Measurements from ENCODE around the gene GUK1.

- no peak for TF ChIP-seq USF2 (CRISPR knock-in tag; IDR thresholded peaks at IDR 0.05)
- TF ChIP-seq STAT6 (CRISPR knock-in tag; conservative IDR thresholded peaks at IDR 0.05; ENCODE audit: low read depth): no peak
- no peak for TF ChIP-seq CTCF (IDR thresholded peaks at IDR 0.05)
- TF ChIP-seq GRHL2 (CRISPR knock-in tag; IDR thresholded peaks at IDR 0.05; ENCODE audit: insufficient replicate concordance, severe bottlenecking): no peak
- TF ChIP-seq CBFB (CRISPR knock-in tag; IDR thresholded peaks at IDR 0.05; ENCODE audit: low read depth): no peak
- no peak for TF ChIP-seq ETV6 (CRISPR knock-in tag; IDR thresholded peaks at IDR 0.05)
- TF ChIP-seq ATF1 (CRISPR knock-in tag; IDR thresholded peaks at IDR 0.05): no peak
- TF ChIP-seq NR2C2 (CRISPR knock-in tag; IDR thresholded peaks at IDR 0.05): no peak
- TF ChIP-seq SMAD3 (CRISPR knock-in tag; IDR thresholded peaks at IDR 0.05; ENCODE audit: borderline replicate concordance): no peak
- TF ChIP-seq ZNF532 (CRISPR knock-in tag; IDR thresholded peaks at IDR 0.05; ENCODE audit: borderline replicate concordance): no peak
Observed at GRCh38 chr1:228156515-228156881, 16.4 kb downstream of the GUK1 start.
